GM19193 (cell line): Measurements from ENCODE around the gene ZGPAT.

Source experiments
- POLR2A ChIP-seq: IDR thresholded peaks from 4 replicates; pipeline ENCODE4 v1.6.1; 2011; ENCODE audit not compliant: insufficient read depth, insufficient read length; ENCODE audit errors: extremely low read depth

Gene ZGPAT

GRCh38 chr20:63703976-63704748, 3.7 kb upstream of the ZGPAT start:
- TF ChIP-seq POLR2A = no peak

GRCh38 chr20:63704749-63705117, 3.1 kb upstream of the ZGPAT start:
- TF ChIP-seq POLR2A = no peak

GRCh38 chr20:63705232-63706026, 2.4 kb upstream of the ZGPAT start:
- TF ChIP-seq POLR2A = no peak

GRCh38 chr20:63706027-63706695, 1.7 kb upstream of the ZGPAT start:
- no peak for TF ChIP-seq POLR2A

- no peak for TF ChIP-seq POLR2A
Observed at GRCh38 chr20:63706852-63707557, 834 bp upstream of the ZGPAT start.

GRCh38 chr20:63708301-63709148, 686 bp downstream of the ZGPAT start:
- no peak for TF ChIP-seq POLR2A

GRCh38 chr20:63709149-63709527, 1.3 kb downstream of the ZGPAT start:
- TF ChIP-seq POLR2A = no peak

- no peak for TF ChIP-seq POLR2A
Observed at GRCh38 chr20:63711085-63711645, 3.3 kb downstream of the ZGPAT start.

- TF ChIP-seq POLR2A = no peak
Observed at GRCh38 chr20:63712191-63712590, 4.4 kb downstream of the ZGPAT start.

- TF ChIP-seq POLR2A = no peak
Observed at GRCh38 chr20:63714858-63715257, 7.0 kb downstream of the ZGPAT start.

- TF ChIP-seq POLR2A = no peak
Observed at GRCh38 chr20:63718996-63719395, 11.2 kb downstream of the ZGPAT start.

GRCh38 chr20:63731410-63731809, 23.6 kb downstream of the ZGPAT start:
- TF ChIP-seq POLR2A = no peak

- TF ChIP-seq POLR2A = no peak
Observed at GRCh38 chr20:63732118-63733095, 24.6 kb downstream of the ZGPAT start.
